Neural crest cell (in vitro differentiated cells): ENCODE data around the gene VPS13D. TPM values are rescaled to one million over a fixed set of nuclear protein-coding genes. Genes with fewer than 3 reads are reported as not detected.

Experiments used
- DNase-seq: peaks from one replicate; pipeline ENCODE4 v3.0.0; 2021; ENCODE audit warnings: low read depth, mixed read lengths, low spot score
- H3K27ac Mint-ChIP-seq: one replicate; pipeline ENCODE4 v1.8.0; 2021; ENCODE audit warnings: mild to moderate bottlenecking, mixed read lengths; ENCODE audit not compliant: unreplicated experiment
- H3K27me3 Mint-ChIP-seq: 2 replicates; pipeline ENCODE4 v1.8.0; 2021; ENCODE audit warnings: low read depth, mild to moderate bottlenecking, mixed read lengths
- H3K36me3 Mint-ChIP-seq: 2 replicates; pipeline ENCODE4 v1.8.0; 2021; ENCODE audit warnings: low read depth, mild to moderate bottlenecking, mixed read lengths
- H3K4me1 Mint-ChIP-seq: 2 replicates; pipeline ENCODE4 v1.8.0; 2021; ENCODE audit warnings: mixed read lengths
- H3K4me3 Mint-ChIP-seq: one replicate; pipeline ENCODE4 v1.8.0; 2021; ENCODE audit warnings: mild to moderate bottlenecking, mixed read lengths
- H3K9me3 Mint-ChIP-seq: 2 replicates; pipeline ENCODE4 v1.8.0; 2021; ENCODE audit warnings: mixed read lengths
- total RNA-seq: library from RNA; stranded (reverse); gene quantifications from 2 replicates; pipeline ENCODE4 v1.2.1, GENCODE V29; 2021
- TF ChIP-seq, protein P1 (sequence below): fragments of 200-600 bp; sonication (generic); conservative IDR thresholded peaks from 2 replicates; pipeline ENCODE4 v1.5.0; 2021; ENCODE audit warnings: antibody characterized with exemption, mild to moderate bottlenecking

VPS13D gene
- total RNA-seq, 1 donor from 2014 or later: 24.5 TPM

DNA sequence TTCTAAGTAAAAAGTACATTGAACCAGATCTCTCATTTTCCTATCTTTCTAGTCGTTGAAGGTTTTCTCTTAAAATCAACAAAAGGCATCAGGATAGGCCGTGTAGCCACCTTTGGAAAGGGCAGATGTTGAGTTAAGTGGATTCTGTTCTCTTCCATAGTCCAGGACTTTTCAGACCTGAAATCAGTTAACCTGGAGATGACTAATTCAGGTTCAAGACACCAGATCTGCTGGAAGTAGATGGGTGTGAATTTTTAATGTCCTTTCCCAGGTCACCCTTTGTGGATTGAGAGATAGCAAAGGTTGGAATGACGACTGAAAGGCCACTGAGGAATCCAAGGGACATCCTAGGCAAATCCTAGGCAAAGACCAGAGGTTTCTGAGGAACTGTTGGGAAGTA lies 215.4 kb downstream of the VPS13D start:
- TF ChIP-seq, protein P1, sequence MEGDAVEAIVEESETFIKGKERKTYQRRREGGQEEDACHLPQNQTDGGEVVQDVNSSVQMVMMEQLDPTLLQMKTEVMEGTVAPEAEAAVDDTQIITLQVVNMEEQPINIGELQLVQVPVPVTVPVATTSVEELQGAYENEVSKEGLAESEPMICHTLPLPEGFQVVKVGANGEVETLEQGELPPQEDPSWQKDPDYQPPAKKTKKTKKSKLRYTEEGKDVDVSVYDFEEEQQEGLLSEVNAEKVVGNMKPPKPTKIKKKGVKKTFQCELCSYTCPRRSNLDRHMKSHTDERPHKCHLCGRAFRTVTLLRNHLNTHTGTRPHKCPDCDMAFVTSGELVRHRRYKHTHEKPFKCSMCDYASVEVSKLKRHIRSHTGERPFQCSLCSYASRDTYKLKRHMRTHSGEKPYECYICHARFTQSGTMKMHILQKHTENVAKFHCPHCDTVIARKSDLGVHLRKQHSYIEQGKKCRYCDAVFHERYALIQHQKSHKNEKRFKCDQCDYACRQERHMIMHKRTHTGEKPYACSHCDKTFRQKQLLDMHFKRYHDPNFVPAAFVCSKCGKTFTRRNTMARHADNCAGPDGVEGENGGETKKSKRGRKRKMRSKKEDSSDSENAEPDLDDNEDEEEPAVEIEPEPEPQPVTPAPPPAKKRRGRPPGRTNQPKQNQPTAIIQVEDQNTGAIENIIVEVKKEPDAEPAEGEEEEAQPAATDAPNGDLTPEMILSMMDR: no peak
- Mint-ChIP-seq H3K4me3 (no peak overlapping the region), H3K4me1 (peaks cover 16% of the 10 kb centered on the region), H3K27me3 (no peaks in the 10 kb centered on the region), H3K36me3 (peaks cover 13% of the 10 kb centered on the region), H3K27ac (no peak overlapping the region), H3K9me3 (no peaks in the 10 kb centered on the region)
- no peak for DNase-seq

DNA sequence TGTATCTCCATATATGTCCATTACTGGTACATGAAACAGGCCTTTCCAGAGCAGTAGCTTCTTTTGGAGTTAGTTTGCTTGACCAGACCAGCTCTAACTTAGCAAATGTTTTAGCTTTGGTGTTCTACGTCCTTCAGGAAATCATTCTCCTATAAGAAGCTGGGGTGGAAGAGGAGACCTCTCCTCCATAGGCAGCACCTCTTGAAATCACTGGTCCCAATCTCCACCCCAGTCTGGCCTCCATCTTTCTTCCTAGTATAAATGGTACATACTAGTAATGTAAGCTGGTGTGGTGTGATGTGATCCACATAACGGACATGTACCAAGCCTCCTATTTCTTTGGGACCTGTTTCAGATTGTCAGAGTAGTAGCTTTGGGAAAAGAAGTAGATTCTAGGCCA lies 216.8 kb downstream of the VPS13D start:
- H3K27ac Mint-ChIP-seq: no peak overlapping the region
- H3K9me3 Mint-ChIP-seq: no peaks in the 10 kb centered on the region
- H3K36me3 Mint-ChIP-seq: peaks cover 14% of the 10 kb centered on the region
- peaks cover 16% of the 10 kb centered on the region for H3K4me1 Mint-ChIP-seq
- no peaks in the 10 kb centered on the region for H3K27me3 Mint-ChIP-seq
- no peak for DNase-seq
- H3K4me3 Mint-ChIP-seq: no peak overlapping the region
- TF ChIP-seq, protein P1: no peak

DNA sequence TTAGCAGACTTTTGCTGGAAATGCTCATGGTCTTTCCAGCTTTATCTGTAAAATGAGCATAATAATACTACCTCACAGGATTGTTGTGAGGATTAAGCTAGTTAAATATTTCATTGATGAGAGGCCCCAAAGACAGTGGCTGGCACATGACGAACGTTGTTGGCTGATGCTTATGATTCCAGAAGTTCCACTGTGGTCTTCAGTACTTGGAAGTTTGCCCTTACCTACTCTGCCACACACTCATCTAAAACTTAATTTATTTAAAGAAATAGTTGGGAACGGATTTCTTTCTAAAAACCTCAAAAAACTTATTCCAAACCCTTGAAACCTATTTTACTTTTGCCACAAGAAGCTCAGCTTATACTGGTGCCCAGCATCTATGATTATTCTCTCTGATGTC lies 217.5 kb downstream of the VPS13D start:
- Mint-ChIP-seq H3K4me1 (peaks cover 16% of the 10 kb centered on the region), H3K4me3 (no peak overlapping the region), H3K27me3 (no peaks in the 10 kb centered on the region), H3K9me3 (no peaks in the 10 kb centered on the region), H3K36me3 (peaks cover 14% of the 10 kb centered on the region), H3K27ac (no peak overlapping the region)
- DNase-seq: no peak
- TF ChIP-seq, protein P1: no peak

DNA sequence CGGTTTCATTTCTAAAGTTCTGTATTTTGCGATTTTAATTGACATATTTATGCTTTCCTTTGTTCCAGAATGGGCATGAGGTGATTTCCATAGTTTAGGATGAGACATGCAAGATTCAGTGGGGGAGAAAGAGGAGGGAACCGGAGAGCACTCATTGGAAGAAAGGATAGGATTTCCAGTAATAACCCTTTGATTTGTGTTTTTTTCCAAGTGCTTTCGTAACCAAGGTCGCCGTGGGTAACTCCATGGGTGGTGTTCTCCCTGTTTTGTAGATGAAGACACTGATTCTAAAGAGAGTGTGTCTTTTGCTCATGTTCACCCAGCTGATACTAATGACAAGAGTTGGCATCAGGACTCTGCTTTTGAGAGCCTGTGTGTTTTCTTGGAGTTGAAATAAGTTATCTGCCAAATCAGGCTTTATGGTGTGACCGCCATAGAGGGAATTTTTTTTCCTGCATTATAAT lies 218.1 kb downstream of the VPS13D start:
- TF ChIP-seq, protein P1: no peak
- H3K4me1 Mint-ChIP-seq: peaks cover 18% of the 10 kb centered on the region
- H3K27ac Mint-ChIP-seq: no peak overlapping the region
- no peak for DNase-seq
- no peaks in the 10 kb centered on the region for H3K9me3 Mint-ChIP-seq
- no peak overlapping the region for H3K4me3 Mint-ChIP-seq
- H3K27me3 Mint-ChIP-seq: no peaks in the 10 kb centered on the region
- H3K36me3 Mint-ChIP-seq: peaks cover 16% of the 10 kb centered on the region

DNA sequence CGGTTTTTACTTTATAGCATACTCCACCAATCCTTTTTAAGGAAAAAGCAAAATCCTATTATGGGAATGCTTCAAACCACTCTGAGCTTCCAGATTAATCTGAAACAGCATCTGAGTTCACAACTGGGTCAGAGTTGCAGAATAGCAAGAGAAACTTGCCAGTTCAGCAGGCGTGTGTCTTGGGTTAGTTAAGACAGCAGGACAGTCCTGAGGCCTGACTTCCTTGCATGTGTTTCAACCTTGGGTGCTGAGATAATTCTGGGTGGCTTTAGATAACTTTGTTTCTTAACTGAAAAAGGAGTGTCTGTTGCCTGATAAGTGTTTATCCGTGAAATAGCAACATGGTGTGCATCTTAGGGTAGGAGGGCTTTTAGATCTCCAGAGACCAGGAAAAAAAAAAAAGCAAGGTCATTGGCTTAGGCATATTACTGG lies 218.9 kb downstream of the VPS13D start:
- TF ChIP-seq, protein P1: no peak
- no peaks in the 10 kb centered on the region for H3K27me3 Mint-ChIP-seq
- H3K27ac Mint-ChIP-seq: peak overlapping the region; percentile 6
- DNase-seq: no peak
- H3K4me1 Mint-ChIP-seq: peaks cover 27% of the 10 kb centered on the region
- peaks cover 13% of the 10 kb centered on the region for H3K36me3 Mint-ChIP-seq
- H3K9me3 Mint-ChIP-seq: no peaks in the 10 kb centered on the region
- no peak overlapping the region for H3K4me3 Mint-ChIP-seq
